ENCODE measurements around the gene GPR17. TPM values are rescaled to one million over a fixed set of nuclear protein-coding genes. Genes with fewer than 3 reads are reported as not detected.

Gene GPR17
- total RNA-seq, 2 experiments from 2014 or later, result 0.22 TPM; not detected in 1

- TF ChIP-seq CTCF (conservative IDR thresholded peaks at IDR 0.05; ENCODE audit: low read length), result no peak
- no peak for TF ChIP-seq EZH2phosphoT487 (IDR thresholded peaks at IDR 0.05; ENCODE audit: borderline replicate concordance, low read depth, low read length)
- no peak for DNase-seq (ENCODE audit: low spot score)
- CTCF ChIA-PET (ENCODE audit: unreplicated experiment), result no interaction called here
- POLR2A ChIA-PET, result no interaction called here
- Histone ChIP-seq H2AFZ (ENCODE audit: low read length) (no peak overlapping the region), H3K36me3 (ENCODE audit: insufficient read depth, low read length) (no peaks in the 10 kb centered on the region), H4K20me1 (ENCODE audit: insufficient read depth, low read length) (no peaks in the 10 kb centered on the region), H3K4me1 (ENCODE audit: insufficient read depth, low read length, poor library complexity, severe bottlenecking) (no peaks in the 10 kb centered on the region), H3K9me2 (ENCODE audit: insufficient read depth, low read length) (no peaks in the 10 kb centered on the region), H3K9me3 (ENCODE audit: low read length) (peaks cover 24% of the 10 kb centered on the region), H3K4me2 (ENCODE audit: low read length) (no peak overlapping the region), H3K79me2 (ENCODE audit: insufficient read depth, low read depth, low read length) (no peaks in the 10 kb centered on the region), H3K4me3 (ENCODE audit: low read depth, low read length, poor library complexity, severe bottlenecking) (no peak overlapping the region), H3K27ac (ENCODE audit: low read depth, low read length, poor library complexity, severe bottlenecking) (no peak overlapping the region)
- intact Hi-C loops (cut with micrococcal nuclease; ENCODE audit: unreplicated experiment), result no loop called here
- BruUV-seq (replicated peaks), result no TSS peak
Observed at GRCh38 chr2:127685410-127686080, 39.6 kb downstream of the GPR17 start.

GRCh38 chr2:127688405-127688804, 42.5 kb downstream of the GPR17 start:
- no peaks in the 10 kb centered on the region for H3K9me2 ChIP-seq (ENCODE audit: insufficient read depth, low read length)
- H3K4me2 ChIP-seq (ENCODE audit: low read length), result no peak overlapping the region
- no TSS peak for BruUV-seq (replicated peaks)
- H3K4me3 ChIP-seq (ENCODE audit: low read depth, low read length, poor library complexity, severe bottlenecking), result no peak overlapping the region
- no peaks in the 10 kb centered on the region for H4K20me1 ChIP-seq (ENCODE audit: insufficient read depth, low read length)
- H2AFZ ChIP-seq (ENCODE audit: low read length), result no peak overlapping the region
- no peaks in the 10 kb centered on the region for H3K79me2 ChIP-seq (ENCODE audit: insufficient read depth, low read depth, low read length)
- intact Hi-C loops (cut with micrococcal nuclease; ENCODE audit: unreplicated experiment), result no loop called here
- peaks cover 38% of the 10 kb centered on the region for H3K9me3 ChIP-seq (ENCODE audit: low read length)
- DNase-seq (ENCODE audit: low spot score), result no peak
- H3K4me1 ChIP-seq (ENCODE audit: insufficient read depth, low read length, poor library complexity, severe bottlenecking), result no peaks in the 10 kb centered on the region
- no peak for TF ChIP-seq EZH2phosphoT487 (IDR thresholded peaks at IDR 0.05; ENCODE audit: borderline replicate concordance, low read depth, low read length)
- TF ChIP-seq CTCF (conservative IDR thresholded peaks at IDR 0.05; ENCODE audit: low read length), result no peak
- H3K36me3 ChIP-seq (ENCODE audit: insufficient read depth, low read length), result no peaks in the 10 kb centered on the region
- no peak overlapping the region for H3K27ac ChIP-seq (ENCODE audit: low read depth, low read length, poor library complexity, severe bottlenecking)
- ChIA-PET POLR2A (no interaction called here), CTCF (ENCODE audit: unreplicated experiment) (no interaction called here)

- Histone ChIP-seq H4K20me1 (ENCODE audit: insufficient read depth, low read length) (no peaks in the 10 kb centered on the region), H3K9me2 (ENCODE audit: insufficient read depth, low read length) (no peaks in the 10 kb centered on the region), H3K27ac (ENCODE audit: low read depth, low read length, poor library complexity, severe bottlenecking) (no peak overlapping the region), H3K79me2 (ENCODE audit: insufficient read depth, low read depth, low read length) (no peaks in the 10 kb centered on the region), H3K36me3 (ENCODE audit: insufficient read depth, low read length) (no peaks in the 10 kb centered on the region), H3K4me2 (ENCODE audit: low read length) (no peak overlapping the region), H2AFZ (ENCODE audit: low read length) (no peak overlapping the region), H3K4me3 (ENCODE audit: low read depth, low read length, poor library complexity, severe bottlenecking) (no peak overlapping the region), H3K9me3 (ENCODE audit: low read length) (peaks cover 38% of the 10 kb centered on the region), H3K4me1 (ENCODE audit: insufficient read depth, low read length, poor library complexity, severe bottlenecking) (no peaks in the 10 kb centered on the region)
- BruUV-seq (replicated peaks), result no TSS peak
- DNase-seq (ENCODE audit: low spot score), result no peak
- ChIA-PET CTCF (ENCODE audit: unreplicated experiment) (no interaction called here), POLR2A (no interaction called here)
- intact Hi-C loops (cut with micrococcal nuclease; ENCODE audit: unreplicated experiment), result no loop called here
- no peak for TF ChIP-seq EZH2phosphoT487 (IDR thresholded peaks at IDR 0.05; ENCODE audit: borderline replicate concordance, low read depth, low read length)
- TF ChIP-seq CTCF (conservative IDR thresholded peaks at IDR 0.05; ENCODE audit: low read length), result no peak
Observed at GRCh38 chr2:127690696-127691095, 44.7 kb downstream of the GPR17 start.

Data from OCI-LY7 (cell line).